Stimulated activated naive CD4-positive, alpha-beta T cell treated with Interleukin-2 at 50 U/mL for 16 hours (primary cell): Measurements from ENCODE around the gene HPD.
"Not testable (repeated sequence)": the region's sequence is repeated elsewhere in the genome, so short reads cannot be mapped to it uniquely, and the experiment has no call there.

Source experiments
- DNase-seq: peaks from one replicate; lab custom pipeline; 2025; lab: John Stamatoyannopoulos, UW

HPD gene

DNA sequence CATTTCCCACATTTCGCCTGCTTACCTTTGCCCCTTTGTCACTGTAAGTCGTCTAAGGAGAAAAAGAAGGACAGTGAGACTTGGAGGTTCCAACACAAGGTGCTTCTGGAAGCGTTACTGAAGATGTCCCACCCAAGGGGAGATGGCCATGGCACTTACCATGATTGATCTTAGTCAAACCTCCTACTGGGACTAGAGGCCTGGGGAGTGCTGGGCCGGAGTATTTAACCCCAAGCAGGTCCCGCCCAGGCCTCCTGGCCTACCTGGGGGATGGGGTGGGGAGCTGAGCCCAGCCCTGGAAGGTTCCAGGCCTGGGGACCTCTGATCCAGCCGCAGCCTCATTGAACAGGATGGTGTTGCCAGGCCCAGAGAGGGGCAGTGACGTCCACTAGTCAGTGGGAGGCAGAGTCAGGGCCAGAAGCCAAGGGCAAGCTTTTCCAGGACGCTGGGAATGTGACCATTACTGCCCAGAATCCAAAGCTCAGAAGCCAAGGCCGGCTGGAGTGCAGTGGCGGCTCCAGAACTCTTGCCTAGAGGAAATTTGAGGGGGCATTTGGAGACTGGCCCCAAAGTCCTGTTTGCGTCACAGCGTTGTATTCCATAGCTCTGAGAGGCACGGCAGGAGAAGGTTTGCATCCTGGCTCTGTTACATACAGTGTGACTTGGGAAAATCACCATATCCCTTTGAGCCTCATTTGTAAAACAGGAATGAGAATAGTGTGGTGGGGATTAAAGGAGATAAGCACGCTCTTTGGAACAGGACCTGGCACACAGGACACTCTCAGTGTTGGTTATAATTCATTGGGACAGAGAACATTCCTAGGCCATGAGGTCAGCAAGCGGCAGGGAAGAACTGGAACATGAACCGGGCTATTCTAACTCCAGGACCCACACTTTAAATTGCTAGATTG, at the start of gene HPD:
Gene HPD (minus strand): TSS at position 198 of the 911 bp plus-strand sequence. CDS start 36 bp downstream, at position 162.
- DNase-seq: no peak

DNA sequence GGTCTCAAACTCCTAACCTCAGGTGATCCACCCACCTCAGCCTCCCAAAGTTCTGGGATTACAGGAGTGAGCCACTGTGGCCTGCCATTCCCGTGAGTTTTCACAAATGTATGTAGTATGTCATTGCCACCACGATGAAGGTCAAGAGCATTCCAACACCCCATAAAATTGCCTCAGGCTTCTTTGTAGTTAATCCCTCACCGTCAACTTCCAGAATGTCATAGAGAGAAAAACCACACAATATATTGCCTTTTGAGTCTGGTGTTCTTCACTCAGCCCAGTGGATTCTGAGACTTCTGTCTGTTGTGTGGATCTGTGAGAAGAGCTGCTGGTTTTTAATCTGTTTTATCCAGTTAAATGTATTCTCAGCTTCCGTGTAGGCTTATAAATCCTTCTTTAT, 47.1 kb upstream of the HPD start:
- no peak for DNase-seq

DNA sequence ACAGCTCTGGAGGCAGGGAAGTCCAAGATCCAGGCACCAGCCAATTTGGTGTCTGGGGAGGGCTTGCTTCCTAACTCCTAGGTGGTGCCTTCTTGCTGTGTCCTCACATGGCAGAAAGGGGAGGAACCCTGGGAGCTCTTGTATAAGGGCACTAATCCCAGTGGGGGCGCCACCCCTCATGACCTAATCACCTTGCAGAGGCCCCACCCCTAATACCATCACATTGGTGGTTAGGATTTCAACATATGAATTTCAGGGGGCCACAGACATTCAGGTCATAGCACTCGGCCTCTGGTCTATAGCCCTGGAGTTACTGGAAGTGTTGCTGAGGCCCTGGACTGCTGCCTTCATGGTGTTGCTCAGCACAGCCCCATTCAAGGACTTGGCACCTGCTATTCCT, 44.5 kb upstream of the HPD start:
- no peak for DNase-seq

DNA sequence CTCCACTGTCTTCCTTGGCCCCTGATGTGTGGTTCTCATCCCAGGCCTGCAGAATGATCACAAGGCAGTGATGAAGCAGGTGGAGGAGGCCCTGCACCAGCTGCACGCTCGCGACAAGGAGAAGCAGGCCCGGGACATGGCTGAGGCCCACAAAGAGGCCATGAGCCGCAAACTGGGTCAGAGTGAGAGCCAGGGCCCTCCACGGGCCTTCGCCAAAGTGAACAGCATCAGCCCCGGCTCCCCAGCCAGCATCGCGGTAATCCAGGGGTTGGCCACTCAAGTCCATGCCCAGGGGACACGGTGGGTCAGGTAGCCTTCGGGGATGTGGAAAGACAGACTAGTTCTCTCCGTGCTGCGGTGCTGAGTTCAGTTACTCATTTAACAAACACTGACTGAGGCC, 40.9 kb upstream of the HPD start:
- DNase-seq: no peak

DNA sequence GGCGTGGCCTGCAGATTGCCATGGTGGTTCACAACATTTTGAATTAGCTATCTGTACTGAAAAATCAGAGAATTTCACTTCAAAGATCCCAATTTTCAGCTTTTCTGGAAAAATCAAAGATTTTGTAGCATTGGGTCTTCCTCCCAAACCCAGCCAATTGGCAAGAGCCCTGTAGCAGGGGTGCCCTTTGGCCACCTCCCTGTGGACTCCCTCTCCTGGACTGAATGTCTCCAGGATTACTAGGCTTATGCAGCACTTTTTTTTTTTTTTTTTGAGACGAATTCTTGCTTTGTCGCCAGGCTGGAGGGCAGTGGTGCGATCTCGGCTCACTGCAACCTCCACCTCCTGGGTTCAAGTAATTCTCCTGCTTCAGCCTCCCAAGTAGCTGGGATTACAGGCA, 39.6 kb upstream of the HPD start:
- no peak for DNase-seq

DNA sequence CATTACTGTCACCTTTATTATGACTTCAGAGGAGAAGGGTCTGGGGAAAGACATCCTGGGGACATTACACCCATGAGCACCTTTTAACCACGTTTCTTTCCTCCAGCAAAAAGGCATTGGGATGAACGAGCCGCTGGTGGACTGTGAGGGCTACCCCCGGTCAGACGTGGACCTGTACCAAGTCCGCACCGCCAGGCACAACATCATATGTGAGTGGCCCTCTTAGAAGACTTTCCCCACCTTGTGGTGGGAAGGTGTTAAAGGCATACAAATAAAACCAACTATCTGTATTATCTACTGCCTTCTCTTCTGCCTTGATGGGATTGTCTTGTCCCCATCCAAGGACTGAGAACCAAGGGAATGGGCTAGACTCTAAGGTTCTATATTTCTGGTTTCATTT, 36.0 kb upstream of the HPD start:
- DNase-seq: no peak

DNA sequence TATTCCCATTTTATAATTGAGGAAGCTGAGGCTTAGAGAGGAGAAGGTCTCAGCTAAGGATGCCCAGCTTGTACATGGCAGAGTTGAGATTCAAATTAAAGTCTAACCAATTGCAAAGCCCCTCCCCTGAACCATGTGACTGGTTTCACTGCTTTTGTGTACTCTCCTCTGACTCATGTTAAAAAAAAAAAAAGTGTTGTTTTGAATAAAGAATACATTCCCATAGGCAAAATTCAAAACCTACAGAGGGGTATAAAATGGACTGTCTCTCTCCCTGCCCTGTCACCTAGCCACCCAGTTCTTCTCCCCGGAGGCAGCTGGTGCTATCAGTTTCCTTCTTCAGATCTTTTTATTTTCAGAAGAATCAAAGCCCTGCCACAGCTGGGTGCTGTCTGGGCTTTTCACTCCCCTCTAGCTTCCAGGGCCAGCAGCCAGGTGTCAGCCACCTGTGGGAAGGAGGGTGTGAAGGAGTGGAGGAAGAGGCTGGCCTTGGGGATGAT, 35.4 kb upstream of the HPD start:
- no peak for DNase-seq

DNA sequence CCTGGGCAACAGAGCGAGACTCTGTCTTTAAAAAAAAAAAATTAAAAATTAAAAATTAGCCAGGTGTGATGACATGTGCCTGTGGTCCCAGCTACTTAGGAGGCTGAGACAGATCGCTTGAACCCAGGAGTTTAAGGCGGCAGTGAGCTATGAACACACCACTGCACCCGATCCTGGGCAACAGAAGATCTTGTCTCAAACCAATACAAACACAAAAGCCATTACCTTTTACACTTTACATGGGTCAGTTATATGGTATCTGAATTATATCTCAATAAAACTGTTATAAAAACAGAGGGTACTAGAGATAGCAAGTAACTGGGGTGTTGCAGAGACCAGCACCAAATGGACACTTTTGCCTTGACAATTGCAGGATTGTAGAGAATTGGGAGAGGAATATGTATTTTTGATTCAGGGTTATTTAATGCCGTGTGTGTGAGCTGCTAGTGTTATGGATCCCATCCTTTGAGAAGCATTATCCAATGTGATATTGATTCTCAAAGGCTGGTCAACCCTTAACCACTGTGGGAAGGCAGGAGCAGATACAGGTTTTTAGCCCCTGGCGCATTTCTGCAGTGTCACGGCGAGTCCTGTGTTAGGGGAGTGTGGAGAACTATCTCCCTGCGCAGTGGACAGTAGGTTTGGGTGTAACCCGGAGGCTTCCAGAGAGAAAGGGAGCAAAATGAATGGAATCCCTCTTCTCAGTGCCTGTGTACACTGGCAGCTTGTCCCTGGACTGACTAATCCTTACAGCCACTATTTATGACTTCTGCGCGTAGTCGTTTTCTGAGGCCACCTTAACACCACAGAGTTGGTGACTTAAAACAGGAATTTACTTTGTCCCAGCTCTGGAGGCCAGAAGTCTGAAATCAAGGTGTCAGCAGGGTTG, 34.3 kb upstream of the HPD start:
- no peak for DNase-seq

DNA sequence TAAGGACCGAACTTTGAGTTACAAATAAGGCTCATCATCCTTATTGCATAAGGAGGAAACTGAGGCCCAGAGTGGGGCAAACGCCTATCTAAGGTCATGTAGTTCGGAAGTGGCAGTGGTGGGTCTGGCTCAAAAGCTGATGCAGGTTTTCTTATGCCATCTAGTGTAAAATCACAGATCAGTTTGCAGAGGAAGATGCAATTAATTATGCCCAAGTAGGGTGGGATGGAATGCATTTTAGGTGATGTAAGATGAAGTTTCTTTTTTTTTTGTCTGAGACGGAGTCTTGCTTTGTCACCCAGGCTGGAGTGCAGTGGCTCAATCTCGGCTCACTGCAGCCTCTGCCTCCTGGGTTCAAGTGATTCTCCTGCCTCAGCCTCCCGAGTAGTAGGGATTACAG, 31.0 kb upstream of the HPD start:
- not testable (repeated sequence) for DNase-seq

DNA sequence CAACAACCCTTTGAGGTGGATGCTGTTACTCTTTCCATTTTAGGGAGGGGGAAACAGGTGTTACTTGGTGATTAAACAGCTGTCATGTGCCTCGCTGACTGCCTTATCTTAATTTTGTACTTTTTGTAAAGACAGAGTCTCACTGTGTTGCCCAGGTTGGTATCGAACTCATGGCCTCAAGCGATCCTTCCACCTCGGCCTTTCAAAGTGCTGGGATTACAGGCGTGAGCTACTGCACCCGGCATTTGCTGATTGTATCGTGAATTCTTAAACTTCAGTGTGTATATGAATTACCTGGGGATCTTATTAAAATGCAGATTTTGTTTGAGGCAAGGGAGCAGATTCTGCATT, 30.6 kb upstream of the HPD start:
- DNase-seq: no peak

DNA sequence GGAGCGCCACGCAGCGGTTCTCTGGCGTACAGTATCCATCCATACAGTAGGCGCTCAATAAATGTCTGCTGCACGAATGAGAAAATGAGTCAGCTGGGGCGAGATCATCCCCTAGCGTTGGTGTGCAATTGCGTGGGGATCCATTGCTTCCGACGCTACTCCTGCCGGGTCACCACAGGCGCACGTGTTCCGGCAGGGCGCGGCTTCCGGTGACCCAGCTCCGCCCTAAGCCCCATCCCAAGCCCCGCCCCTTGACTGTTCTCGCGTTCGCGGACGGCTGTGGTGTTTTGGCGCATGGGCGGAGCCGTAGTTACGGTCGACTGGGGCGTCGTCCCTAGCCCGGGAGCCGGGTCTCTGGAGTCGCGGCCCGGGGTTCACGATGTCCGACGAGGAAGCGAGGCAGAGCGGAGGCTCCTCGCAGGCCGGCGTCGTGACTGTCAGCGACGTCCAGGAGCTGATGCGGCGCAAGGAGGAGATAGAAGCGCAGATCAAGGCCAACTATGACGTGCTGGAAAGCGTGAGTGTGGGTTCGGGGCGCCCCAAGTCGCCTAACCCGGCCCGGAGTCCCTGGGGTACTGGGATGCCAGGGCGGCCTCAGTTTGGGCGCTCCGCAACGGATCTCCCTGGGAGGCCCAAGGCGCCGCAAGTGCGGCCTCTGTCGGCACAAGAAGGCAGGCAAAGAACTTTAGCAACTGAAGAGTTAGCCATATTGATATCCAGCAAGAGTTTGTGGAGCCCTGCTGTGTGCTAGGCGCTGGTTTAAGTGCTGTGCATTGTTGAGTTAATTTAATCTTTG, 30.0 kb upstream of the HPD start, which contains the start of gene PSMD9:
Gene PSMD9 (plus strand): TSS at position 313 of the 796 bp plus-strand sequence. CDS start 67 bp downstream, at position 380.
- peak; percentile 97 for DNase-seq

DNA sequence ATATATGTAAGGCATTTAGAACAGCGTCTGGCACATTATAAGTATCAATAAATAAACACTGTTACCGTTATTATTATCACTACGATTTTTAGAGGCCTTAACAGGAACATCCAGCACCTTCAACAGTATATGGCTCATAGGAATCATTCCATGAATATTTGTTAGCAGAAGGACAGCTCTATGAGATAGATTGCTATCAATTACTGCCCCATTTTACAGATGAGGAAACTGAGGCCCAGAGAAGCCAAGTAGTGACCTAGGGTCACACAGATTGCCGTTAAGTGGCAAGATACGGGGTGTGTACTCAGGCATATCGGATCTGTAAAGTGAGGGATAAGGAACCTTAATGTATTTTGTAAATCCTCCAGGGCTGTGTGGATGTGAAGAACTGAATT, 29.4 kb upstream of the HPD start:
- no peak for DNase-seq

DNA sequence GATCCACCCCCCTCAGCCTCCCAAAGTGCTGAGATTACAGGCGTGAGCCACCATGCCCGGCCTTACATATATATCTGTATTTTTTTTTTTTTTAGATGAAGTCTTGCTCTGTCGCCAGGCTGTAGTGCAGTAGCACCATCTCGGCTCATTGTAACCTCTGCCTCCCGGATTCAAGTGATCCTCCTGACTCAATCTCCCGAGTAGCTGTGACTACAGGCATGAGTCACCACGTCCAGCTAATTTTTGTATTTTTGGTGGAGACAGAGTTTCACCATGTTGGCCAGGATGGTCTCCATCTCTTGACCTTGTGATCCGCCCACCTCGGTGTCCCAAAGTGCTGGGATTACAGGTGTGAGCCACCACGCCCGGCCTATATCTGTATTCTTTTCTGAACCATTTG, 26.5 kb upstream of the HPD start:
- not testable (repeated sequence) for DNase-seq

DNA sequence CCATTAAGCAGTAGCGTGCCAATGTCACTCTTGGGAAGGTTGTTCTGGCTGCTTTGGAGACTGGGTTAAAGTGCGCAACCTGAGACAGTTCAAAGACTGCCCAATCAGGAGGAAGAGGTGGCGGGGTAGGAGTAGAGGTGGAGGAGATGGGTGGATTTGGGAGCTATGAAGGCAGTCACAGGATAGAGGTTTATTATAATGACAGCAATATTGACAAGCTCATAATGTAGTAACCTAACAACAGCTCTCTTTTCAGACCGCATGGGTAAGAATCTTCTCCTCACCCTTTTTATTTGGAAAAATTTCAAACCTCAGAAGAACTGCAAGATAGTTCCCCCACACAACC, 24.6 kb upstream of the HPD start:
- no peak for DNase-seq

DNA sequence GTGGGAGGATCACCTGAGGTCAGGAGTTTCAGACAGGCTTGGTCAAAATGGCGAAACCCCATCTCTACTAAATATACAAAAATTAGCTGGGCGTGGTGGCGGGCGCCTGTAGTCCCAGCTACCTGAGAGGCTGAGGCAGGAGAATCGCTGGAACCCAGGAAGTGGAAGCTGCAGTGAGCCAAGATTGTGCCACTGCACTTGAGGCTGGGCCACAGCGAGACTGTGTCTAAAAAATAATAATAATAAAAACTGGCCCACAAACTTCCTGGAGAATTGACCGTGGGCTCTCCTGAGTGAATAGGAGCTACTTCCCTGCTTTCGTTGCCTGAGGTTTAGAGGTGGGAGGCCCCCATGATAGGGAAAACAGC, 17.4 kb upstream of the HPD start:
- DNase-seq: not testable (repeated sequence)

DNA sequence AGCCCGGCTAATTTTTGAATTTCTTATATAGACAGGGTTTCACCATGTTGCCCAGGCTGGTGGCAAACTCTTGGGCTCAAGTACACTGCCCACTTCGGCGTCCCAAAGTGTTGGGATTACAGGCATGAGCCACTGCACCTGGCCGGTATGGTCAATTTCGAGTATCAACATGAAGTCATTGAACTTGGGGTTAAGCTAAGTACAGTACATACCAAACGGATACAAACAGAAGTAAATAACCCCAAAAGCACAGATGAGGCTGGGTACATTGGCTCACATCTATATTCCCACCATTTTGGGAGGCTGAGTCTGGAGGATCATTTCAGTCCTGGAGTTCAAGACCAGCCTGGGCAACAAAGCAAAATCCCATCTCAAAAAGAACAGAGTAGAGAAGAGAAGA, 16.9 kb upstream of the HPD start:
- no peak for DNase-seq

DNA sequence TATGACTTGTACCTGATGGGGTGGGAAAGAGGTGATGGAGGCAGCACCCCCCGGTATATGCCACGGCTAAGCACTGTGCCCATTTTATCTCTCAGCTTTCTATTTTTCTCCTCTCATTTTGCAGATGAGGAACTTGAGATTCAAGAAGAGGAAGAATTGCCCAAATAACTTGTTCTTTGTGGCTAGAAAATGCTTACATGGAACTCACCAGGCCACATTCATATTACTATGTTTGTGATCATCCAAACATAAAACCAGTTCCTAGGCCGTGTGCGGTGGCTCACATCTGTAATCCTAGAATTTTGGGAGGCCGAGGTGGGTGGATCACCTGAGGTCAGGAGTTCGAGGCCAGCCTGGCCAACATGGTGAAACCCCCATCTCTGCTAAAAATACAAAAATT, 15.4 kb upstream of the HPD start:
- DNase-seq: no peak

DNA sequence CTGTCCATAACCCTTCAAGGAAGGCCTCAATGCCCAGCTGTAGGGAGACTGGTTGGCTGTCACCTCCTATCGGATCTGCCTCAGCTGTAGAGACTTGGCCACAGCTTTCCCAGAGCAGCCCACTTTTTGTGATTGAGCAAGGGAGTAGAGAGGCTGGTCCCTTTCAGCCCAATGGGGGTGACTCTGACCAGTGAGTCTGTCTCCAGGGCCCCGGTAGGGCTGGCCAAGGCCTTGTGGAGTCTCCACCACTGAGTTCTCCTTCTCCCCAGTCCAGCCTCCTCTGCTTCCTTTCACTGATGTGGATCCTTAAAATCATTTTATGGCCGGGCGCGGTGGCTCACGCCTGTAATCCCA, 14.5 kb upstream of the HPD start:
- no peak for DNase-seq

DNA sequence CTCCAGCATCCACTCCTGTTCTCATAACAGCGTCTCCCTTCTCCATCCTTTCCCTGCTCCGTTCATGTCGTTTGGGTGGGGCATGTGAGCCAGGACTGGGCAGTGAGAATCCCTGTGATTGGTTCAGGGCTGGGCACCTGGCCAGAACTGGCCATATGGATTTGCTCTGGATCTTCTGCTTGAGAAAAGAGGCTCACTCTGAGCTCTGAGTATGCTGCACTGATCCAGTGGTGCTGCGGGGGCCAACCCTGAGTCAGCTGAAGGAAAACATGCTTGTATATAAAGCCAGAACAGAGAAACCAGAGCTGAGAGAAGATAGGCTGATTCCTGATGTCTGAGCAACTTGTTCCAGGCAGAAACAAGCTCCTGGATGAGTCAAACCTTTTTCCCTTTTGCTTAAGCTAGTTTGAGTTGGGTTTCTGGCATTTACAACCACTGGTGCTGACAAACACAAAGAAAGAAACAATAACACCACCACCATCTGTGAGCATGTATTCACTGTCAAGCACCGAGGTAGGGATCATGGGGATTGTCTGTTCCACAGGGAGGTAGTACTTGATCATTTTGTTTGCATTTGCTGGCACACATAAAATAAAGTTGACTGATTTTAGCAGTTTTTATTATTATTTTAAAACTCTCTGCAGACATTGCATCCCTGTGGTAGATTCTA, 14.0 kb upstream of the HPD start:
- DNase-seq: no peak

DNA sequence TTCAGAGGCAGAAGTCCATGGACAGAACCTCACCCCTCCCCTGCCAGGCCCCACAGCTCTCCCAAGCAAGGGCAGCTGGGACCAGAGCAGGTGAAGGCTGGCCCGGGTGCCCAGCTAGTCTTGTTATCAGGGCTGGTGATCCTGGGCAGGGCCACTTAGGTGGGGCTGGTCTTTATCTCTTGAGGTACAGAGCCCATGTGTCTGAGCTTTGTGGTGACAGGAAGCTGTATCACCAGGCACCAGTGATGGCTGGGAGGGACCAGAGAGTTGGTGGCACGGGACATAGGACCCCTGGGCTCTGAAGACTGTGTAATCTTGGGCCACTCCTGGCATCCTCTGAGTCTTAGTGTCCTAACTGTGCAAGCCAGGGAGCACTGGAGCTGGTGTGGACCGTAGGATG, 12.8 kb upstream of the HPD start:
- DNase-seq: no peak

DNA sequence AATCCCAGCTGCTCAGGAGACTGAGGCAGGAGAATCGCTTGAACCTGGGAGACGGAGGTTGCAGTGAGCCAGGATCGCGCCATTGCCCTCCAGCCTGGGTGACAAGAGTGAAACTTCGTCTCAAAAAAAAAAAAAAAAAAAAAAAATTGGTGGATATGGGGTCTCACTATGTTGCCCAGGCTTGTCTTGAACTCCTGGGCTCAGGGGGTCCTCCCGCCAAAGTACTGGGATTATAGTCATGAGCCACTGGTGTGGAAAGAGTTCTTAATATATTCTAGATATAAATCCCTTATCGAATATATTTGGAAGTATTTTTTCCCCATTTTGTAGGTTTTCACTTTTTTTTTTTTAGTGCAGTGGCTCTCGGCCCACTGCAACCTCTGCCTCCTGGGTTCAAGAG, 10.6 kb upstream of the HPD start:
- not testable (repeated sequence) for DNase-seq

DNA sequence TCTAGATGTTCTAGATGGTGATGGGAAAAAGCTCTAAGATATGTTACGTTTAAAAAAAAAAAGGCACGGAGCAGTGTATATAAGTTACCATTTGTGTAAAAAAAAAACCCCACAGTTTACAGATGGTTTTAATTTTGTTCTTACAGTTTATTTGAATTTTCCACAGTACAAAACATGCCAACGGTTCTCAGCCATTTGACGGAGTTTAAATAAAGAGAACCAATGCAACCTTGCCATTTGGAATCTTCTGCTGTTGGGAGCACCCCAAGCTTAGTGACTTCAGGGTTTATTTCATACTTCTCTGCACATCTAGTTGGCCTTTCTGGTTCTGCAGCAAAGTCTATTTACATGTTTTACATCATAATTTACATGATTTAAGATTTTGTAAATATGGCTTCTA, 7.7 kb upstream of the HPD start:
- DNase-seq: no peak
